K562 (cell line): Measurements from ENCODE around the gene ZBTB24. TPM values are rescaled to one million over a fixed set of nuclear protein-coding genes. Genes with fewer than 3 reads are reported as not detected.

ENCODE experiments used
- FOXA1 ChIP-seq: fragments of 450-650 bp; IDR thresholded peaks from 2 replicates; pipeline ENCODE4 v1.6.1; 2016; ENCODE audit warnings: mild to moderate bottlenecking, borderline replicate concordance
- GABPB1 ChIP-seq: sonication (generic); formaldehyde crosslinking; IDR thresholded peaks from 2 replicates; pipeline ENCODE4 v1.8.0; 2022; ENCODE audit warnings: mild to moderate bottlenecking, missing genetic modification reagents
- GATAD2A ChIP-seq: fragments of 450-650 bp; IDR thresholded peaks from 2 replicates; pipeline ENCODE4 v1.6.1; 2017
- GATAD2B ChIP-seq: fragments of 450-650 bp; IDR thresholded peaks from 2 replicates; pipeline ENCODE4 v1.6.1; 2017; ENCODE audit warnings: mild to moderate bottlenecking, borderline replicate concordance
- HES1 ChIP-seq: fragments of 450-650 bp; IDR thresholded peaks from 2 replicates; pipeline ENCODE4 v1.6.1; 2016; ENCODE audit warnings: low read depth, mild to moderate bottlenecking, moderate library complexity
- ID3 ChIP-seq, 2 experiments: fragments of 250-450 bp in 1 of 2; fragments of 450-650 bp in 1 of 2; sonication (Bioruptor Pico) in 1 of 2; IDR thresholded peaks; 2 replicates each; pipeline versions ENCODE4 v1.6.1 to v1.8.0; 2016 to 2021; ENCODE audit warnings: mild to moderate bottlenecking in 2 of 2, moderate library complexity in 2 of 2, missing compliant biosample characterization in 1 of 2, missing genetic modification characterization in 1 of 2
- JUND ChIP-seq, 2 experiments: IDR thresholded peaks; 2 replicates in 1 of 2; 3 replicates in 1 of 2; pipeline ENCODE4 v1.6.1; 2011; ENCODE audit warnings: borderline replicate concordance in 2 of 2, low read depth in 2 of 2, low read length in 2 of 2, improper control_type of control experiment in 1 of 2, missing biosample characterization in 1 of 2, missing genetic modification characterization in 1 of 2, missing genetic modification reagents in 1 of 2
- KDM2B ChIP-seq: fragments of 250-450 bp; sonication (Bioruptor Pico); IDR thresholded peaks from 2 replicates; pipeline ENCODE4 v1.8.0; 2021; ENCODE audit warnings: mild to moderate bottlenecking, moderate library complexity
- MCM2 ChIP-seq: fragments of 450-650 bp; IDR thresholded peaks from 2 replicates; pipeline ENCODE4 v1.6.1; 2017; ENCODE audit warnings: low read depth, mild to moderate bottlenecking
- MYC ChIP-seq, 2 experiments: fragments of 250-450 bp in 1 of 2; sonication (Bioruptor Pico) in 1 of 2; IDR thresholded peaks; 2 replicates each; pipeline versions ENCODE4 v1.5.1 to v1.6.1; 2012 to 2021; ENCODE audit warnings: low read depth in 2 of 2, borderline replicate concordance in 1 of 2, improper control_type of control experiment in 1 of 2, low read length in 1 of 2, mild to moderate bottlenecking in 1 of 2, moderate library complexity in 1 of 2
- NR3C1 ChIP-seq: sonication (generic); formaldehyde crosslinking; IDR thresholded peaks from 2 replicates; pipeline ENCODE4 v1.8.1; 2022; ENCODE audit warnings: missing genetic modification reagents
- NUFIP1 ChIP-seq: fragments of 450-650 bp; IDR thresholded peaks from 2 replicates; pipeline ENCODE4 v1.6.1; 2018; ENCODE audit not compliant: partially characterized antibody
- PCBP1 ChIP-seq: fragments of 200-400 bp; formaldehyde crosslinking; IDR thresholded peaks from 2 replicates; pipeline ENCODE4 v1.6.1; 2018; ENCODE audit warnings: mild to moderate bottlenecking, low read depth, low read length; ENCODE audit not compliant: poor library complexity, severe bottlenecking
- POLR2H ChIP-seq: IDR thresholded peaks from 2 replicates; pipeline ENCODE4 v1.6.1; 2016; ENCODE audit warnings: missing genetic modification characterization, low read depth, mild to moderate bottlenecking, control low read depth, missing compliant biosample characterization, moderate library complexity
- PPARD ChIP-seq: fragments of 250-450 bp; sonication (Bioruptor Pico); IDR thresholded peaks from 2 replicates; pipeline ENCODE4 v1.8.0; 2022; ENCODE audit warnings: inconsistent platforms, mild to moderate bottlenecking, moderate library complexity
- SFPQ ChIP-seq: fragments of 200-400 bp; formaldehyde crosslinking; IDR thresholded peaks from 2 replicates; pipeline ENCODE4 v1.6.1; 2017; ENCODE audit warnings: mild to moderate bottlenecking, low read depth, low read length, moderate library complexity
- SMARCA5 ChIP-seq: fragments of 450-650 bp; IDR thresholded peaks from 2 replicates; pipeline ENCODE4 v1.6.1; 2016
- SNRNP70 ChIP-seq: fragments of 200-400 bp; formaldehyde crosslinking; optimal IDR thresholded peaks from 2 replicates; pipeline ENCODE3; 2017; ENCODE audit warnings: low read depth, low read length
- TFE3 ChIP-seq: fragments of 450-650 bp; formaldehyde crosslinking; IDR thresholded peaks from 2 replicates; pipeline ENCODE4 v1.4.0; 2020; ENCODE audit warnings: mild to moderate bottlenecking, mixed read lengths
- TRIM24 ChIP-seq, 2 experiments: fragments of 450-650 bp; IDR thresholded peaks; 2 replicates each; pipeline ENCODE4 v1.6.1; 2016
- ZNF263 ChIP-seq: sonication (generic); formaldehyde crosslinking; IDR thresholded peaks from 2 replicates; pipeline ENCODE4 v1.8.0; 2022; ENCODE audit warnings: mild to moderate bottlenecking, missing genetic modification reagents, borderline replicate concordance
- ZNF76 ChIP-seq: fragments of 250-450 bp; sonication (Bioruptor Pico); IDR thresholded peaks from 2 replicates; pipeline ENCODE4 v1.4.0; 2020; ENCODE audit warnings: mild to moderate bottlenecking, moderate library complexity, borderline replicate concordance
- polyA plus RNA-seq, 8 experiments: library from polyadenylated mRNA; depleted of rRNA in 4 of 8; stranded (reverse) in 5 of 8; unstranded in 3 of 8; fragments of >200 nt; fragmentation: Nextera tagmentation in 2 of 8; fragmentation: Illumina TruSeq in 1 of 8; extraction: Ambion mirVana in 2 of 8; extraction: Trizol in 1 of 8; gene quantifications; 2 replicates each; pipeline versions ENCODE4 v1.2.1 to v1.2.3, GENCODE V29; 2011 to 2014; ENCODE audit warnings: inconsistent platforms in 1 of 8, missing spikeins in 1 of 8
- total RNA-seq, 7 experiments: library from RNA; depleted of rRNA in 6 of 7; stranded (reverse); fragments of >200 nt in 6 of 7; fragmentation: Illumina TruSeq in 2 of 7; extraction: Trizol in 2 of 7; gene quantifications; 2 replicates each; pipeline versions ENCODE4 v1.2.1 to v1.2.3, GENCODE V29; 2011 to 2021; ENCODE audit warnings: low replicate concordance in 1 of 7

The ZBTB24 gene
- total and polyA plus RNA-seq, 9 of the 15 experiments (the other 6 are each of a cell fraction or from before 2014, with no cell fraction given): 2.0 to 16.7 (median 8.3) TPM

- TF ChIP-seq TFE3 (CRISPR knock-in tag) (no peak), SMARCA5 (no peak), ID3 (CRISPR knock-in tag; IDR thresholded peaks at IDR 0.05) (no peak), ID3 (tag; IDR thresholded peaks at IDR 0.05) (peak; percentile 69; the same call in 1 of the 2 replicates), PPARD (no peak), PCBP1 (peak; percentile 72), GABPB1 (CRISPR knock-in tag) (0 out of 2 replicates have a peak, but pooled peaks have one; percentile 13), POLR2H (tag) (peak; percentile 64; the same call in 1 of the 2 replicates), SFPQ (no peak), MYC (IDR thresholded peaks at IDR 0.05; ENCODE audit: low read depth, low read length) (peak; percentile 75), MYC (CRISPR knock-in tag; IDR thresholded peaks at IDR 0.05; ENCODE audit: borderline replicate concordance, low read depth) (no peak), GATAD2A (peak; percentile 80), JUND (IDR thresholded peaks at IDR 0.05; ENCODE audit: borderline replicate concordance, low read depth, low read length) (0 out of 2 replicates have a peak, but pooled peaks have one; percentile 7), JUND (tag; IDR thresholded peaks at IDR 0.05; ENCODE audit: borderline replicate concordance, low read depth, low read length) (no peak; the same call in 2 of the 3 replicates), ZNF76 (0 out of 2 replicates have a peak, but pooled peaks have one; percentile 63), FOXA1 (no peak), TRIM24 (IDR thresholded peaks at IDR 0.05) (no peak), KDM2B (CRISPR knock-in tag) (no peak), HES1 (no peak), NUFIP1 (no peak), NR3C1 (CRISPR knock-in tag) (peak; percentile 22; the same call in 1 of the 2 replicates), GATAD2B (peak; percentile 86), SNRNP70 (no peak), MCM2 (no peak), ZNF263 (no peak)
These were observed 42.5 kb downstream of the ZBTB24 start, which contains the start of the genes PPIL6 and SMPD2 (continued) for GRCh38 chr6:109440331-109441068.
